Loucy (cell line): ENCODE results near the gene CFAP54.

Source experiments
- CTCF ChIP-seq: fragments of 200-600 bp; sonication (generic); conservative IDR thresholded peaks from 2 replicates; pipeline ENCODE4 v1.5.1; 2014; ENCODE audit warnings: mild to moderate bottlenecking, antibody characterized with exemption, low read length
- EZH2phosphoT487 ChIP-seq: fragments of 200-600 bp; IDR thresholded peaks from 2 replicates; pipeline ENCODE4 v1.6.1; 2018; ENCODE audit warnings: antibody characterized with exemption, mild to moderate bottlenecking, moderate library complexity, borderline replicate concordance

GRCh38 chr12:96442906-96443305 lies 46.5 kb upstream of the CFAP54 start:
- TF ChIP-seq CTCF (no peak), EZH2phosphoT487 (no peak)
